GM19372 (cell line): ENCODE data around the gene GPBP1L1.
"Not testable (repeated sequence)": the region's sequence is repeated elsewhere in the genome, so short reads cannot be mapped to it uniquely, and the experiment has no call there.

Experiments used
- ATAC-seq: cut with Tn5 transposase; IDR thresholded peaks from one replicate; pipeline ENCODE4 v1.9.1; 2021; ENCODE audit warnings: mild to moderate bottlenecking, low read depth, moderate library complexity; ENCODE audit not compliant: unreplicated experiment

GPBP1L1 gene

GRCh38 chr1:45686288-45687013, at the start of gene GPBP1L1:
Gene GPBP1L1 (minus strand): TSS chr1:45686533. CDS start chr1:45659087, 27,446 bp downstream.
- peak; percentile 55 for ATAC-seq

DNA sequence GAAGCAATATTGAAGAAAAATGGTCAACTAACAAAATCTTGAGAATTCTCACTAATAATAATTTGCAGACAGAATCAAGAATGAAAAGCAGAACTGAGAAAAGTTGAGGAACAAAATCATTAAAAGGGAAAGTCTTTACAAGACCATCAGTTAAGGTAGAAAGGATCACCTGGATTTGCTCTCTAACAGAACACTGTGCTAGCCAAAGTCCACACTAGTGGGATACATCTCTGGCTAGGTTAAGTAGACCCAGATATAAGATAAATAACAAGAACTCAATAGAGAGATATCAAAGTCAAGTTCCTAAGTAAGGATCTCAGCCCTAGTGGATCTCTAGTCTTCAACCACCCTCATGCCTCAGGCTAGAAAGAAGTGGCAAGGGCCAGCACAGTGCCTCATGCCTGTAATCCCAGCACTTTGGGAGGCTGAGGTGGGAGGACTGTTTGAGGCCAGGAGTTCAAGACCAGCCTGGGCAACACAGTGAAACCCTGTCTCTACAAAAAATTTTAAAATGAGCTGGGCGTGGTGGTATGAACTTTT, 44.5 kb upstream of the GPBP1L1 start:
- ATAC-seq, result no peak

GRCh38 chr1:45730075-45730779, 43.9 kb upstream of the GPBP1L1 start:
- no peak for ATAC-seq

- not testable (repeated sequence) for ATAC-seq
Measured at GRCh38 chr1:45726007-45726406, 39.7 kb upstream of the GPBP1L1 start.

GRCh38 chr1:45723248-45723930, 37.1 kb upstream of the GPBP1L1 start:
- ATAC-seq, result no peak

DNA sequence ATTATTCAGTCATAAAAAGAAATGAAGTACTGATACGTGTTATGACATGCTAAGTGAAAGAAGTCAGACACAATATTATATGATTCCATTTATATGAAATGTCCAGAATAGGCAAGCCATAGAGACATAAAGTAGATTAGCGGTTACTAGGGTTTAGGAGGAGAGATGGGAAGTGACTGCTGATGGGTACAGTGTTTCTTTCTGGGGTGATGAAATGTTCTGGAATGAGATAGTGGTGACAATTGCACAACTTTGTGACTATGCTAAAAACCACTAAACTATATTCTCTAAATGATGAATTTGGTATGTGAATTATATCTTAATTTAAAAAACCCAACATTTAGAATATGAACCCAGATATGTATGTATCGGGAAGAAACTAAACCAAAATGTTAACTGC, 36.5 kb upstream of the GPBP1L1 start:
- no peak for ATAC-seq

DNA sequence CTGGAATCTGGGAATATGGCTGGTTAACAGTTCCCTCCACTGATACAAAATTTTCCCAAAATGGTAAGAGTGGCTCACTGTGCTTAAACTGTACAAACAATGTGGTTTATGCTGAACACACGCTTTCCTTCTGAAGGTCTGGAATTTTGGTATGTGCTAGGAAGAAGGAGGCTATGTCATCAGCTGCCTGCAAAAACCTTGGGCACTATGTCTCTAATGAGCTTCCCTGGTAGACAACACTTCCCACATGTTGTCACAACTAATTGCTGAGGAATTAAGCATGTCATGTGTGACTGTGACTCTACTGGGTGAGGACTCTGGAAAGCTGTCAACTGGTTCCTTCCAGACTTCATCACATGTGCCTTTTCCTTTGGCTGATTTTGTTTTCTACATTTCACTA, 34.9 kb upstream of the GPBP1L1 start:
- no peak for ATAC-seq

DNA sequence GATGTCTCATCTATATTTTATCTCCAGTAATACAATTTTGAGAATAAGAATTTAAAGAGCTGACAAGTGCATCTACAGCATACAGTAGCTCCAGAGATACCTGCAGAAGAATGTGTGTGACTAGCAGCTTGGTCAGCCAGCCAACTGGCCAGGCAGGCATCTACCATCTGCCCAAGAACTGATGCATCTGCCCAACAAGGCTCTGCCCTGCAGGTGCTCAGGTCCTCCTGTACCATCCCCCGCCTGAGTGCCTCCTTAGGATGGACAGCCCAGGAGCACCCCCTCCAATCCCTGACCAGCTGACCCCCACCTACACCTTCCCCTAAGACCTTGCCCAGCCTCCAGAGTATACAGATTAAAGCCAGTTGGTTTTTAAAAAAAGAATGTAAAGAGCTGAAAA, 32.0 kb upstream of the GPBP1L1 start:
- no peak for ATAC-seq

DNA sequence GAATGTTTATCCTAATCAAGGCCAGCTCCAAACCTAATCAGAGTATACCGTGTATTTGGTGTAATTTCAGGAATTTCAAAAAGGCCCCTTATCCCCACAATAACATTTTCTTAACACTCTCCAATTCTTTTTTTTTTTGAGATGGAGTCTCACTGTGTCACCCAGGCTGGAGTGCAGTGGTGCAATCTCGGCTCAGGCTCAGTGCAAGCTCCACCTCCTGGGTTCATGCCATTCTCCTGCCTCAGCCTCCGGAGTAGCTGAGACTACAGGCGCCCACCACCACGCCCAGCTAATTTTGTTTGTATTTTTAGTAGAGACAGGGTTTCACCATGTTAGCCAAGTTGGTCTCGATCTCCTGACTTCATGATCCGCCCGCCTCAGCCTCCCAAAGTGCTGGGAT, 31.1 kb upstream of the GPBP1L1 start:
- ATAC-seq, result not testable (repeated sequence)

DNA sequence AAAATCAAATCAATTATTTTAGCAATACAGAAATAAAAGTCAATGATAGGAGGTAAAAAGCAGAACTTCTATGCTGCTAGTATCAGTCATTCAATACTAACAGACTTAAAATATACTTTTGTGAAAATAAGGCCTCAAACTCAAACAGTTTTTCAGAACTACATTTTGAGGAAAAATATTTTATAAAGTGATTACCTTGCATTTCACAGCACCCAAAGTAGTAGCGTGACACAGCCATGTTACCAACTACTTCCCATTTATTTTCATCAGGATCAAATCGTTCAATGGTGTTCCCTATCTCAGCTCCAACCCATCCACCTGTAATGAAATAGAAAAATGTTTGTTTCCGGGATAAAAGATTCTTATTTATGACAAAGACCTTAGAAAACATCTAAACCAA, 30.4 kb upstream of the GPBP1L1 start:
- no peak for ATAC-seq

DNA sequence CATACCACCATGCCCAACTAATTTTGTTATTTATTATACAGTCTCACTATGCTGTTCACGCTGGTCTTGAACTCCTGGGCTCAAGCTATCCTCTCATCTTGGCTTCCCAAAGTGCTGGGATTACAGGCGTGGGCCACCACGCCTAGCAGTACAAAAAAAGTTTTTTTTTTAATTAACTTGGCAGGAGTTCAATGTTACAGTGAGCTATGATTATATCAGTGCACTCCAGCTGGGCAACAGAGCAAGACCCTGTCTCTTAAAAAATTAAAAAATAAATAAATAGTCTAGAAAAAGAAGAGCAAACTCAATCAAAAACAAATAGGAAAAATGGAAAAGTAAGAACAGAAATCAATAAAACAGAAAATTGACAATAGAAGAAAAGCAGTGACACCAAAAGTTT, 27.4 kb upstream of the GPBP1L1 start:
- no peak for ATAC-seq

GRCh38 chr1:45704637-45705036, 18.3 kb upstream of the GPBP1L1 start:
- no peak for ATAC-seq

DNA sequence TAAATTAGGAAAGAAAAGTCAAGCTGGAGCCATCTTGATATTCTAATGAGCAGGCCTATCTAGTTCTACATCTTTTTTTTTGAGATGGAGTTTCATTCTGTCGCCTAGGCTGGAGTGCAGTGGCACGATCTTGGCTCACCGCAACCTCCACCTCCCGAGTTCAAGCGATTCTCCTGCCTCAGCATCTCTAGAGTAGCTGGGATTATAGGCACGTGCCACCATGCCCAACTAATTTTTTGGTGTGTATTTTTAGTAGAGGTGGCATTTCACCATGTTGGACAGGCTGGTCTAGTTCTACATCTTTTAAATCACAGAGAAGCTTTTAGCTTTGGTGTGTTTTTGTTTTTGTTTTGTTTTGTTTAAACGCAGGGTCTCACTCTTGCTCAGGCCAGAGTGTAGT, 8.5 kb upstream of the GPBP1L1 start:
- ATAC-seq, result no peak

DNA sequence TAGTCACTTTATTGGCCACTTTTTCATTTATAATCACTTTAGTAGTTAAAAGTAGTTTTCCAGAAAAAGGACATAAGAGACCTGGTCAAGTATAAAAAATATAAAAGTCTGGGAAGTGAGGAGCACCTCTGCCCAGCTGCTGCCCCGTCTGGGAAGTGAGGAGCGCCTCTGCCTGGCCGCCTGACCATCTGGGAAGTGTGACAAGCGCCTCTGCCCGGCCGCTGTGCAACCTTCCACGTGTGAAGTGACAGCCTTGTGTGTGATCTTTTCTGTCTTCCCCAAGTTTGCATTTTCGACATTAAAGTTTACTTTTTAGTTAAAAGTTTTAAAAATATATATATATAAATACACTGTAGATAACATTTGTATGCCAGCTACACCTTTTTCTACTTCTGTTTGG, 7.5 kb upstream of the GPBP1L1 start:
- ATAC-seq, result not testable (repeated sequence)

GRCh38 chr1:45687754-45688740, 1.7 kb upstream of the GPBP1L1 start, which contains the start of gene TMEM69:
Gene TMEM69 (plus strand): TSS chr1:45688181. CDS start chr1:45691069, 2,888 bp downstream.
- ATAC-seq, result no peak

GRCh38 chr1:45687014-45687753, 851 bp upstream of the GPBP1L1 start:
- peak; percentile 70 for ATAC-seq

- ATAC-seq, result peak; percentile 5
Measured at GRCh38 chr1:45686015-45686287, 382 bp downstream of the GPBP1L1 start.

DNA sequence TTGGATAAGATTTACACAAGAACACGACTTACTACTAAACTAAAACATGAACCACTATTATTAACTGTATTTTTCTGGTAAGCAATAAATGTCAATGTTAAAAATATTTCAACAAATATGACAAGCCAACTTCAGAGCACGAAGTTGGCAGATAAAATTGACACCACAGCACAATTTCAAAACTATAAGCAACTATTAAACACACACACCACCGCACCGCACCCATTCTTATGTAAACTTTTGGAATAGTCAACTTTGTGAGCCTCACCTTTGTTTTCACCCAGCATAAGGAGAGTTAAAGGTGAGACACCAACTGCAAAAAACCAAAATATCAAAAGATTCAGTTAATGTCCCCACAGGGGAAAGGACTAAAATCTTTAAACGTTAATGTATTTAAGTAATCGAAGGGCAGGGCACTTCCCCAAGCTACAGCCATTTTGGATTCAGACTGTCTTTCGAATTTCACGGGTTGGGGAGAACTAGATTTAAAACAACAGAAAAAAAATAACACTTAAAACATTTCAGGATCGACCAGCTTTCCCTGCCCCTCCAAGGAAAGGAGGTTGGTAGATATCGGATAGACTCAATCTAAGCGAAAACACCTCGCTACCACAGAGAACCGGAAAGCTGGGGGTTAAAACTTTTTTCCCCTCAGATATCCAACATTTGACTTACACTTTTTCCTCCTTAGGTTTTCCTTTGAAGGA, 872 bp downstream of the GPBP1L1 start:
- ATAC-seq, result no peak

DNA sequence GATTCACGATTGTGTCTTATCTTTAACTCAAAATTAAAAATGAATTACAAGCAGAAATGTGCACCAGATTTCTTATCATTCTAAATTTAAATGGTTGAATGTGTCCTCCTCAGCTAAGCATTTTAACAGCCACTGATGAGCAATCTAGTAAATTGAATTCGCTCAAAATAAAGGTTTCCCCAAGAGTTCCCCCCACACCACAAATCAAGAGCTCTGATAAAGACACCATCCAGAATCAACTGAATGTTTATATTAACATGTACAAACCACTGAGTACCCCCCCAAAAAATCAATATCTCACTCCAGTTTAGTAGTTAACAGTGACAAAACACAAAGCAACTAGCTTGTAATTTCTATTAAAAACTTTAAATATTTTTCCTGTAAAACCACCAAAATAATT, 1.9 kb downstream of the GPBP1L1 start:
- no peak for ATAC-seq
